HG02642 (cell line): ENCODE measurements around the gene SLC15A2.
"Not testable (repeated sequence)": the region's sequence is repeated elsewhere in the genome, so short reads cannot be mapped to it uniquely, and the experiment has no call there.

ENCODE experiments used
- ATAC-seq: cut with Tn5 transposase; IDR thresholded peaks from one replicate; pipeline ENCODE4 v1.9.1; 2021; ENCODE audit warnings: mild to moderate bottlenecking; ENCODE audit not compliant: unreplicated experiment, poor library complexity

SLC15A2 gene

GRCh38 chr3:121894301-121894990, at the start of gene SLC15A2:
Gene SLC15A2 (plus strand): TSS chr3:121894401. CDS start chr3:121894477, 76 bp downstream.
- no peak for ATAC-seq

GRCh38 chr3:121844892-121845291, 49.3 kb upstream of the SLC15A2 start:
- no peak for ATAC-seq

GRCh38 chr3:121852256-121852655, 41.9 kb upstream of the SLC15A2 start:
- no peak for ATAC-seq

GRCh38 chr3:121855555-121855954, 38.6 kb upstream of the SLC15A2 start:
- ATAC-seq = no peak

GRCh38 chr3:121857778-121858177, 36.4 kb upstream of the SLC15A2 start:
- ATAC-seq = not testable (repeated sequence)

GRCh38 chr3:121863247-121863646, 31.0 kb upstream of the SLC15A2 start:
- ATAC-seq = not testable (repeated sequence)

GRCh38 chr3:121863801-121864200, 30.4 kb upstream of the SLC15A2 start:
- ATAC-seq = no peak

GRCh38 chr3:121869736-121870135, 24.5 kb upstream of the SLC15A2 start:
- ATAC-seq = no peak

GRCh38 chr3:121870717-121871116, 23.5 kb upstream of the SLC15A2 start:
- ATAC-seq = no peak

- ATAC-seq = no peak
Measured at GRCh38 chr3:121871430-121871829, 22.8 kb upstream of the SLC15A2 start.

- ATAC-seq = no peak
Measured at GRCh38 chr3:121878411-121878810, 15.8 kb upstream of the SLC15A2 start.

GRCh38 chr3:121883507-121883906, 10.7 kb upstream of the SLC15A2 start:
- no peak for ATAC-seq

GRCh38 chr3:121885386-121885785, 8.8 kb upstream of the SLC15A2 start:
- ATAC-seq = no peak

GRCh38 chr3:121895121-121895520, 920 bp downstream of the SLC15A2 start:
- no peak for ATAC-seq

GRCh38 chr3:121895736-121896135, 1.5 kb downstream of the SLC15A2 start:
- no peak for ATAC-seq

GRCh38 chr3:121896823-121897222, 2.6 kb downstream of the SLC15A2 start:
- no peak for ATAC-seq

- no peak for ATAC-seq
Measured at GRCh38 chr3:121897296-121897695, 3.1 kb downstream of the SLC15A2 start.

GRCh38 chr3:121913305-121913990, 19.2 kb downstream of the SLC15A2 start:
- no peak for ATAC-seq

- ATAC-seq = no peak
Measured at GRCh38 chr3:121914081-121914998, 20.1 kb downstream of the SLC15A2 start.

GRCh38 chr3:121916189-121916588, 22.0 kb downstream of the SLC15A2 start:
- no peak for ATAC-seq
